ENCODE data around the gene STRIP2.
"Not testable (repeated sequence)": the region's sequence is repeated elsewhere in the genome, so short reads cannot be mapped to it uniquely, and the experiment has no call there.

The STRIP2 gene

DNA sequence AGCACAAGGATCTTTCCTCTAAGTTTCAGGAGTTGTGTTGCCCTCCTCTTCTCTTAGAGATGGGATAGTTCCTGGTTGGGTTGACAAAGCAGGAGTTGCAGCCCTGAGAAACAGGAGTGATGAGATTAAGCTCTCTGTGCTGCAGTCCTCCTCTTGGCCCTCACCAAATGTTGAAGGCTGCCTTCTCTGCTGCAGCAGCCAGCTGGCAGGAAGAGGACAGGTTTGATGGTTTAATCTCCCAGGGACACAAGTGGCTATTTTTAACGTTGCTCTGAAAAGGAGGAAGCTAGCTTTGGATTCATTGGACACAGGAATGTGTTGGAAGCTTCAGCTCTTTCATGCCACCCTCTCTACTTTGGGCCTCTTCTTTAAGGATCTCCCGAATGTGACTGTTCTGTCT is 9.4 kb downstream of the STRIP2 start:
- no peak overlapping the region for H3K4me3 ChIP-seq (ENCODE audit: low read depth, low read length)
- no peak for DNase-seq (ENCODE audit: low read depth)
- TF ChIP-seq CTCF (IDR thresholded peaks at IDR 0.05; ENCODE audit: low read depth, low read length, missing control alignments), result no peak

DNA sequence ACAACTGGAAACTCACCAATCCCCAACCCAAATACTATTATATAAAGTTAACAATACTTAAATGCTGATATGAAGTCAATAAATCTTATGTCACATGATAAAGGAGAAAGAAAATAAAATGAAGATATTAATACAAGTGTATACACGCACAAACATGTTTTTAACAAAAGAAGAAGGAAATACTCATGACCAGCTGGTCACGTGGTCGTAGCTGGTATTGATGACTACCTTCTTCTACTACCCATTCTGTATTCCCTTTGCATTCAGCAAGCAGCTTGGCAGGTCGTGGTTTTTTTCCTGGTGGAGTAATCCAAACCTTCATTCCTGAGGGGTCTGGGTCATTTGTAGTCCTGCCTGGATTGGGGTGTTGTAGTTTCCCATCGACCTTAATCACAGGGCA is 10.5 kb downstream of the STRIP2 start:
- DNase-seq (ENCODE audit: low read depth); H3K4me3 ChIP-seq (ENCODE audit: low read depth, low read length): not testable (repeated sequence)

- H3K4me3 ChIP-seq (ENCODE audit: low read depth, low read length); DNase-seq (ENCODE audit: low read depth): not testable (repeated sequence)
Observed at GRCh38 chr7:129446925-129447324, 12.7 kb downstream of the STRIP2 start.

GRCh38 chr7:129447445-129447844 is 13.2 kb downstream of the STRIP2 start:
- not testable (repeated sequence) for DNase-seq (ENCODE audit: low read depth); H3K4me3 ChIP-seq (ENCODE audit: low read depth, low read length)

- not testable (repeated sequence) for H3K4me3 ChIP-seq (ENCODE audit: low read depth, low read length); DNase-seq (ENCODE audit: low read depth)
Observed at GRCh38 chr7:129448608-129449007, 14.4 kb downstream of the STRIP2 start.

- no peak for TF ChIP-seq CTCF (IDR thresholded peaks at IDR 0.05; ENCODE audit: low read depth, low read length, missing control alignments)
- DNase-seq (ENCODE audit: low read depth), result no peak
- H3K4me3 ChIP-seq (ENCODE audit: low read depth, low read length), result no peak overlapping the region
Observed at GRCh38 chr7:129450295-129450694, 16.1 kb downstream of the STRIP2 start.

- no peak overlapping the region for H3K4me3 ChIP-seq (ENCODE audit: low read depth, low read length)
- no peak for TF ChIP-seq CTCF (IDR thresholded peaks at IDR 0.05; ENCODE audit: low read depth, low read length, missing control alignments)
- no peak for DNase-seq (ENCODE audit: low read depth)
Observed at GRCh38 chr7:129452589-129453231, 18.5 kb downstream of the STRIP2 start.

DNA sequence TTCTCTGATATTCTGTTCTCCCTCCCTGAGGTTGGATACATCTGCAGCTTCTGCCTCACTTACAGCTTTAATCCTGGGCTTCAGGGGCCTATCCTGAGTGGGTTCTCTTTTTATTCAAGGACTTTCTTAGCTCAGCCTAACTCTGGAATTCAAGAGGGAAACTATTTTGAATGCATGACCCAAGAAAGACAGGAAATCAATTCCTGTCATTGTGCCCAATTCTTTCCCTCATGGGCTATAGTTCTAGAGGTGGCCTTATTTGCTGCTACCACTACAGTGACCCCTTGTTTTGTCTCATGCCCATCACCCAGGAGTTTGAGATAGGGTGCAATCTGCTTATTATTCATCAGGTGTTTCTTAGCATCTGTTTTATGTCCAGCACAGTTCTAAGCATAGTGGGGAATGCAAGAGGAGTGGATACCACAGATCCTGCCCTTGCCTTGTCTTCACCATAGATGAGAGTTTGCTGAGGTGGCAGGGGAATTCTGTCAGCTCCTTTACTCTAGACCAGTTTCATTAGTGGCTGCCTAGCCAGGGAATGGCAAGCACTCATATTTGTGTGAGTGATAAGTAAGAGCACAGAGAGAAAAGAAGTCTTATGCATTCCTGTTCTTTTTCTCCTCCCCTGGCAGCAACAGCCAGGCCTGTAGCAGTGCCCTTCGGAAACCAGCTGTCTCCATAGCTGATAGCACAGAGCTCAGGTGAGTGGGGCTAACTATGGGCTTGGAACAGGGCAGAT is 19.4 kb downstream of the STRIP2 start:
- no peak for DNase-seq (ENCODE audit: low read depth)
- TF ChIP-seq CTCF (IDR thresholded peaks at IDR 0.05; ENCODE audit: low read depth, low read length, missing control alignments), result no peak
- H3K4me3 ChIP-seq (ENCODE audit: low read depth, low read length), result no peak overlapping the region

DNA sequence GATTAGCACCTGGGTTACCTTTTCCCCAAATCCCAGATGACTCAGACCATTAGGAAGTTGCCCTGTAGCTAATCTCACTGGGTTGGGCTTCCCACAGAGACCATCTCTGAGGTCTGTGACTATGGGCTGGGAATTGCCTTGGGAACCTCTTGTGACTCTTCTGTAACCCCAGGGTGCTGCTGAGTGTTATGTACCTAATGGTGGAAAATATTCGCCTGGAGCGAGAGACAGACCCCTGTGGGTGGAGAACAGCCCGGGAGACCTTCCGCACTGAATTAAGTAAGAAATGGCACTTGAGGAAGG is 20.0 kb downstream of the STRIP2 start:
- DNase-seq (ENCODE audit: low read depth), result no peak
- TF ChIP-seq CTCF (IDR thresholded peaks at IDR 0.05; ENCODE audit: low read depth, low read length, missing control alignments), result no peak
- no peak overlapping the region for H3K4me3 ChIP-seq (ENCODE audit: low read depth, low read length)
